H1 (cell line): Measurements from ENCODE around the gene RPP25L. TPM values are rescaled to one million over a fixed set of nuclear protein-coding genes. Genes with fewer than 3 reads are reported as not detected.

Source experiments
- NANOG ChIP-seq: IDR thresholded peaks from 2 replicates; pipeline ENCODE4 v1.6.1; 2011; ENCODE audit warnings: low read length, low read depth, mild to moderate bottlenecking, inconsistent platforms; ENCODE audit not compliant: insufficient read depth, poor library complexity, severe bottlenecking
- polyA plus RNA-seq, 7 experiments: library from polyadenylated mRNA; depleted of rRNA in 3 of 7; stranded (reverse) in 5 of 7; unstranded in 2 of 7; fragments of >200 nt in 5 of 7; fragments of 200-250 nt in 2 of 7; gene quantifications; 1 replicate in 5 of 7; 2 replicates in 1 of 7; 4 replicates in 1 of 7; pipeline versions ENCODE4 v1.2.1 to v1.2.3, GENCODE V29; 2011 to 2013; ENCODE audit warnings: missing spikeins in 2 of 7, mixed read lengths in 2 of 7
- total RNA-seq: library from RNA; stranded (reverse); fragmentation: NEBNext Ultra II Directional; extraction: Animal tissue kit (Norgen Biotek cat#: 25700); gene quantifications from 2 replicates; pipeline ENCODE4 v1.2.1, GENCODE V29; 2021
- TF ChIP-seq, protein P1 (sequence below), 3 experiments: IDR thresholded peaks; 1 replicate in 2 of 3; 2 replicates in 1 of 3; pipeline versions ENCODE4 v1.5.1 to v1.6.1; 2011; ENCODE audit warnings: low read length in 3 of 3, mild to moderate bottlenecking in 3 of 3, inconsistent platforms in 2 of 3, low read depth in 1 of 3, moderate library complexity in 1 of 3; ENCODE audit not compliant: insufficient read depth in 1 of 3; ENCODE audit errors: control extremely low read depth in 1 of 3
- TF ChIP-seq, protein P2 (sequence below): fragments of 300-600 bp; sonication (generic); IDR thresholded peaks from 2 replicates; pipeline ENCODE4 v1.7.1; 2012; ENCODE audit warnings: low read length, moderate library complexity, mild to moderate bottlenecking, inconsistent platforms; ENCODE audit not compliant: insufficient replicate concordance

The RPP25L gene
- total and polyA plus RNA-seq, 2 of the 8 experiments (the other 6 are each of a cell fraction or from before 2014, with no cell fraction given): 21.6 to 75.0 TPM

DNA sequence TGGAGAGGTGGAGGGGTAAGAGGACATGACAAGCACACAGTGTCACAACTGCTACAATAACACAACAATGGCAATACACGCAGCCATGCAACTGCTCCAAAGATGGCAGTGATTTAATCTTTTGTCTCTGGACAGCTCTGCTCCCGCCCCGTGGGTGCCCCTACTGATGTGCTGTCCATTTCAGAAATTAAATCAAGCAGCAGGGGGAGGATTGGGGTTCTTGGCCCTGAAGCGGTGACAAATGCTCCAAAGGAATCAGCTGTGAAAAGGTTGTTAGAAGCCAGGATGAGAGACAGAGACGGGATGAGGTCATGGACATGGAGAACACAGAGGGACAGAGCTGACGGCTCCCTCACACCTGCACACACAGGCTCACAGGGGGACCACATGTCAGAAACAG, 44.9 kb downstream of the RPP25L start (continued):
- TF ChIP-seq, protein P1, sequence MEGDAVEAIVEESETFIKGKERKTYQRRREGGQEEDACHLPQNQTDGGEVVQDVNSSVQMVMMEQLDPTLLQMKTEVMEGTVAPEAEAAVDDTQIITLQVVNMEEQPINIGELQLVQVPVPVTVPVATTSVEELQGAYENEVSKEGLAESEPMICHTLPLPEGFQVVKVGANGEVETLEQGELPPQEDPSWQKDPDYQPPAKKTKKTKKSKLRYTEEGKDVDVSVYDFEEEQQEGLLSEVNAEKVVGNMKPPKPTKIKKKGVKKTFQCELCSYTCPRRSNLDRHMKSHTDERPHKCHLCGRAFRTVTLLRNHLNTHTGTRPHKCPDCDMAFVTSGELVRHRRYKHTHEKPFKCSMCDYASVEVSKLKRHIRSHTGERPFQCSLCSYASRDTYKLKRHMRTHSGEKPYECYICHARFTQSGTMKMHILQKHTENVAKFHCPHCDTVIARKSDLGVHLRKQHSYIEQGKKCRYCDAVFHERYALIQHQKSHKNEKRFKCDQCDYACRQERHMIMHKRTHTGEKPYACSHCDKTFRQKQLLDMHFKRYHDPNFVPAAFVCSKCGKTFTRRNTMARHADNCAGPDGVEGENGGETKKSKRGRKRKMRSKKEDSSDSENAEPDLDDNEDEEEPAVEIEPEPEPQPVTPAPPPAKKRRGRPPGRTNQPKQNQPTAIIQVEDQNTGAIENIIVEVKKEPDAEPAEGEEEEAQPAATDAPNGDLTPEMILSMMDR (IDR thresholded peaks at IDR 0.05; ENCODE audit: control extremely low read depth in 1 of 3, insufficient read depth in 1 of 3, low read depth in 1 of 3, low read length in 3 of 3): no peak
- TF ChIP-seq, protein P2, sequence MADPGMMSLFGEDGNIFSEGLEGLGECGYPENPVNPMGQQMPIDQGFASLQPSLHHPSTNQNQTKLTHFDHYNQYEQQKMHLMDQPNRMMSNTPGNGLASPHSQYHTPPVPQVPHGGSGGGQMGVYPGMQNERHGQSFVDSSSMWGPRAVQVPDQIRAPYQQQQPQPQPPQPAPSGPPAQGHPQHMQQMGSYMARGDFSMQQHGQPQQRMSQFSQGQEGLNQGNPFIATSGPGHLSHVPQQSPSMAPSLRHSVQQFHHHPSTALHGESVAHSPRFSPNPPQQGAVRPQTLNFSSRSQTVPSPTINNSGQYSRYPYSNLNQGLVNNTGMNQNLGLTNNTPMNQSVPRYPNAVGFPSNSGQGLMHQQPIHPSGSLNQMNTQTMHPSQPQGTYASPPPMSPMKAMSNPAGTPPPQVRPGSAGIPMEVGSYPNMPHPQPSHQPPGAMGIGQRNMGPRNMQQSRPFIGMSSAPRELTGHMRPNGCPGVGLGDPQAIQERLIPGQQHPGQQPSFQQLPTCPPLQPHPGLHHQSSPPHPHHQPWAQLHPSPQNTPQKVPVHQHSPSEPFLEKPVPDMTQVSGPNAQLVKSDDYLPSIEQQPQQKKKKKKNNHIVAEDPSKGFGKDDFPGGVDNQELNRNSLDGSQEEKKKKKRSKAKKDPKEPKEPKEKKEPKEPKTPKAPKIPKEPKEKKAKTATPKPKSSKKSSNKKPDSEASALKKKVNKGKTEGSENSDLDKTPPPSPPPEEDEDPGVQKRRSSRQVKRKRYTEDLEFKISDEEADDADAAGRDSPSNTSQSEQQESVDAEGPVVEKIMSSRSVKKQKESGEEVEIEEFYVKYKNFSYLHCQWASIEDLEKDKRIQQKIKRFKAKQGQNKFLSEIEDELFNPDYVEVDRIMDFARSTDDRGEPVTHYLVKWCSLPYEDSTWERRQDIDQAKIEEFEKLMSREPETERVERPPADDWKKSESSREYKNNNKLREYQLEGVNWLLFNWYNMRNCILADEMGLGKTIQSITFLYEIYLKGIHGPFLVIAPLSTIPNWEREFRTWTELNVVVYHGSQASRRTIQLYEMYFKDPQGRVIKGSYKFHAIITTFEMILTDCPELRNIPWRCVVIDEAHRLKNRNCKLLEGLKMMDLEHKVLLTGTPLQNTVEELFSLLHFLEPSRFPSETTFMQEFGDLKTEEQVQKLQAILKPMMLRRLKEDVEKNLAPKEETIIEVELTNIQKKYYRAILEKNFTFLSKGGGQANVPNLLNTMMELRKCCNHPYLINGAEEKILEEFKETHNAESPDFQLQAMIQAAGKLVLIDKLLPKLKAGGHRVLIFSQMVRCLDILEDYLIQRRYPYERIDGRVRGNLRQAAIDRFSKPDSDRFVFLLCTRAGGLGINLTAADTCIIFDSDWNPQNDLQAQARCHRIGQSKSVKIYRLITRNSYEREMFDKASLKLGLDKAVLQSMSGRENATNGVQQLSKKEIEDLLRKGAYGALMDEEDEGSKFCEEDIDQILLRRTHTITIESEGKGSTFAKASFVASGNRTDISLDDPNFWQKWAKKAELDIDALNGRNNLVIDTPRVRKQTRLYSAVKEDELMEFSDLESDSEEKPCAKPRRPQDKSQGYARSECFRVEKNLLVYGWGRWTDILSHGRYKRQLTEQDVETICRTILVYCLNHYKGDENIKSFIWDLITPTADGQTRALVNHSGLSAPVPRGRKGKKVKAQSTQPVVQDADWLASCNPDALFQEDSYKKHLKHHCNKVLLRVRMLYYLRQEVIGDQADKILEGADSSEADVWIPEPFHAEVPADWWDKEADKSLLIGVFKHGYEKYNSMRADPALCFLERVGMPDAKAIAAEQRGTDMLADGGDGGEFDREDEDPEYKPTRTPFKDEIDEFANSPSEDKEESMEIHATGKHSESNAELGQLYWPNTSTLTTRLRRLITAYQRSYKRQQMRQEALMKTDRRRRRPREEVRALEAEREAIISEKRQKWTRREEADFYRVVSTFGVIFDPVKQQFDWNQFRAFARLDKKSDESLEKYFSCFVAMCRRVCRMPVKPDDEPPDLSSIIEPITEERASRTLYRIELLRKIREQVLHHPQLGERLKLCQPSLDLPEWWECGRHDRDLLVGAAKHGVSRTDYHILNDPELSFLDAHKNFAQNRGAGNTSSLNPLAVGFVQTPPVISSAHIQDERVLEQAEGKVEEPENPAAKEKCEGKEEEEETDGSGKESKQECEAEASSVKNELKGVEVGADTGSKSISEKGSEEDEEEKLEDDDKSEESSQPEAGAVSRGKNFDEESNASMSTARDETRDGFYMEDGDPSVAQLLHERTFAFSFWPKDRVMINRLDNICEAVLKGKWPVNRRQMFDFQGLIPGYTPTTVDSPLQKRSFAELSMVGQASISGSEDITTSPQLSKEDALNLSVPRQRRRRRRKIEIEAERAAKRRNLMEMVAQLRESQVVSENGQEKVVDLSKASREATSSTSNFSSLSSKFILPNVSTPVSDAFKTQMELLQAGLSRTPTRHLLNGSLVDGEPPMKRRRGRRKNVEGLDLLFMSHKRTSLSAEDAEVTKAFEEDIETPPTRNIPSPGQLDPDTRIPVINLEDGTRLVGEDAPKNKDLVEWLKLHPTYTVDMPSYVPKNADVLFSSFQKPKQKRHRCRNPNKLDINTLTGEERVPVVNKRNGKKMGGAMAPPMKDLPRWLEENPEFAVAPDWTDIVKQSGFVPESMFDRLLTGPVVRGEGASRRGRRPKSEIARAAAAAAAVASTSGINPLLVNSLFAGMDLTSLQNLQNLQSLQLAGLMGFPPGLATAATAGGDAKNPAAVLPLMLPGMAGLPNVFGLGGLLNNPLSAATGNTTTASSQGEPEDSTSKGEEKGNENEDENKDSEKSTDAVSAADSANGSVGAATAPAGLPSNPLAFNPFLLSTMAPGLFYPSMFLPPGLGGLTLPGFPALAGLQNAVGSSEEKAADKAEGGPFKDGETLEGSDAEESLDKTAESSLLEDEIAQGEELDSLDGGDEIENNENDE: no peak
- TF ChIP-seq NANOG: no peak
- TF ChIP-seq, all 59 proteins: peak for 0
